HG03457 (cell line): ENCODE results near the gene TRIM24.
"Not testable (repeated sequence)": the region's sequence is repeated elsewhere in the genome, so short reads cannot be mapped to it uniquely, and the experiment has no call there.

Experiments used
- ATAC-seq: cut with Tn5 transposase; IDR thresholded peaks from one replicate; pipeline ENCODE4 v1.9.1; 2021; ENCODE audit warnings: moderate number of reproducible peaks; ENCODE audit not compliant: unreplicated experiment

The TRIM24 gene

GRCh38 chr7:138460649-138461607 lies 869 bp downstream of the TRIM24 start:
- peak; percentile 31 for ATAC-seq

GRCh38 chr7:138463291-138463618 lies 3.2 kb downstream of the TRIM24 start:
- ATAC-seq = not testable (repeated sequence)

GRCh38 chr7:138465046-138465445 lies 5.0 kb downstream of the TRIM24 start:
- ATAC-seq = no peak

GRCh38 chr7:138466069-138466756 lies 6.2 kb downstream of the TRIM24 start:
- peak; percentile 85 for ATAC-seq

GRCh38 chr7:138468244-138469123 lies 8.4 kb downstream of the TRIM24 start:
- no peak for ATAC-seq

- ATAC-seq = no peak
These were observed 10.5 kb downstream of the TRIM24 start for GRCh38 chr7:138470391-138471157.

- ATAC-seq = no peak
These were observed 12.4 kb downstream of the TRIM24 start for GRCh38 chr7:138472292-138473079.

GRCh38 chr7:138475377-138475776 lies 15.3 kb downstream of the TRIM24 start:
- ATAC-seq = no peak

GRCh38 chr7:138477081-138477578 lies 17.1 kb downstream of the TRIM24 start:
- no peak for ATAC-seq

GRCh38 chr7:138477581-138477980 lies 17.5 kb downstream of the TRIM24 start:
- no peak for ATAC-seq

- ATAC-seq = peak; percentile 79
These were observed 18.4 kb downstream of the TRIM24 start for GRCh38 chr7:138478499-138478908.

GRCh38 chr7:138480527-138480926 lies 20.5 kb downstream of the TRIM24 start:
- ATAC-seq = no peak

- no peak for ATAC-seq
These were observed 21.7 kb downstream of the TRIM24 start for GRCh38 chr7:138481447-138482380.

GRCh38 chr7:138483531-138483930 lies 23.5 kb downstream of the TRIM24 start:
- ATAC-seq = no peak

- ATAC-seq = not testable (repeated sequence)
These were observed 25.4 kb downstream of the TRIM24 start for GRCh38 chr7:138485508-138485907.

- not testable (repeated sequence) for ATAC-seq
These were observed 29.1 kb downstream of the TRIM24 start for GRCh38 chr7:138489139-138489538.

GRCh38 chr7:138491612-138492386 lies 31.7 kb downstream of the TRIM24 start:
- no peak for ATAC-seq
